Measurements from ENCODE around the gene SERPINA12. TPM values are rescaled to one million over a fixed set of nuclear protein-coding genes. Genes with fewer than 3 reads are reported as not detected.
"Not testable (repeated sequence)": the region's sequence is repeated elsewhere in the genome, so short reads cannot be mapped to it uniquely, and the experiment has no call there.

Gene SERPINA12
- total RNA-seq, 1 donor from 2014 or later = not detected

DNA sequence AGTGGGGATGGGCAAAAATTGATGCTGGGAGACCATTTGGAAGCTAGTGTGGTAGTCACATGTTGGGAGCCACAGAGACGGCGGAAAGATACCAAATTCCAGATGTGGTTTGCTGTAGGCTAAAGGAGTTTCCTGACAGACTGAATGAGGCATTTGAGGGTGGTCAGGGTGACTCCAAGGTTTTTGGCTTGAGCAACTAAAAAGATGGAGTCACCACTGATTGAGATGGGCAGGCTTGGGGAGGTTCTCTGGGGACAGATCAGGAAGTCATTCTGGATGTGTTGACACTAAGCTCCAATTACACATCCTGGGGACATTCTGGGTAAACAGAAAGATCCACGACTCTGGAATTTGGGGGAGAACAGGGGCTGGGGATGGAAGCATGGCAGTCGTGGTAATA lies 17.8 kb downstream of the SERPINA12 start:
- DNase-seq = no peak

DNA sequence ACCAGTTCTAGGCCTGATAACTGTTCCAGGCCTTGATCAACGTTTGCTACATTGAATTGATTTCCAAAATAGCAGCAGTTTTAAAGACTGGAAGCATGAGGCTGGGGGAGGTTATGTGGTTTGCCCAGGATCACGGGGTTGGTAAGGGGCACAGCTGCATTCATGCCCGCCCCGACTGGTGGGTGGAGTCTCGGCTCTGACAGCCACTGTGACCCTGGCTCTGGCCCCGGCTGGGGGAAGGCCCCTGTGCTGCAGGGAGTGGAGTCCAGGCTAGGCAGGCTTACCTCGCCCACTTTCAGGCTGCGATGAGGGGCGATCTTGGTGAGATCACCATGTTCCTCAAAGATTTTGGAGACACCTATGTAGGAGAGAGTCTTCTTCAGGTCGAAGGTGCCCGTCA lies 19.9 kb downstream of the SERPINA12 start:
- DNase-seq = no peak

DNA sequence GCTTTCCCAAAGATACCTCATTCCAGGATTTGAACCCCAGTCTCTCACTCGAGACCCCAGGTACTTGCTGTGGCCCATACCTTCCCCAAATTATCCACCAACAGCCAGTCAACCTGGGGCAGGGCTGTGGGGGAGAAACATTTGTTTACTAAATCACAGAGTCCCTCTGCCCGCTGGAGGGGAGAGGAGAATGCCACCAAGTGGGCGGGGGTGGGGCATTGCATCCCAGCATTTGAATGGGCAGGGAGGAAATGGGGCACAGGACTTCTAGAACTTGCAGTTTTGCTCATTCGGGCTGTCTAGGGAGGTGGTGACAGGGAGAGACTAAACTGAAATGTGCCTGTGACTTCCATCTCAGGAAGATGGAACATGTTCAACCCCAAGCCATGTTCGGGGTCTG lies 22.4 kb downstream of the SERPINA12 start:
- no peak for DNase-seq

DNA sequence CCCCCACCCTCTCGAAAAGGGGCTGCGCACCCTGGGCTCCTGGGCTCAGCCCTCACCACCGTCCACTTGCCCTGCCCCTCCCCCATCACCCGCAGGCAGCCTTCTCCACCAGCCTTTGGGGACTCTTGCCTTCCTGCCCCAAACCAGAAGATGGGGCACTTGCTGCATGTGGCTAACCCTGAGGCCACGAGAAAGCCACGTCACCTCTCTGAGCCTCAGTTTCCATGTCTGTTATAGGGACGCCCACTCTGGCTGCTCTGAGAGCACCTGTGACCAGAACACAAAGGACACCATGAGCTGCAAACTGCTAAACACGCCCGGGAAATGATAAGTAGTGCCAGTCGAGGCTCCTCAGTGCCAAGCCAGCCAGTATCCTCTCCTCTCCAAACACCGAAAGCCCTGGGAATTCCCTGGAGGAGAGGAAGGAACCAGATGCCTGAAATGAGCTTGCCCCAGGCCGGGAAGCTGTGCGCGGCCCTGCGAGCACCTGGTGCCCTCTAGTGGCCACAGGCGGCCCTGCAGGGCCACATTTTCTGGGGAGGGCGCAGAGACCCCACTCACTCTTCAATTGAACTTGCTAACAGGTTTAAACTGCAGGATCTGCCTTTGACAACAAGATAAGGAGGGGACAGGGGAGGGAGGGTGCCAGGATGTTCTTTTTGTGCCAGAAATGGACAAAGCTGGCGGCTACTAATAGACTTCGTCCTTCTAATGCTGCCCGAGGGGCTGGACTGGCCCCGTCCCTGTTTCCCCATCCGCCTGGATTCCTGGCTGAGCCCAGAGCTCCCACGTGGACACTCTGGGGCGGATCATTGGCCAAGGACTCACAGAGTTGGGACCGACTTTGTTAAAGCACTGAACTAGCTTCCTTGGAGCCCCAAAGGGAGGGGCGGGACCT lies 23.1 kb downstream of the SERPINA12 start:
- DNase-seq = peak; percentile 69

DNA sequence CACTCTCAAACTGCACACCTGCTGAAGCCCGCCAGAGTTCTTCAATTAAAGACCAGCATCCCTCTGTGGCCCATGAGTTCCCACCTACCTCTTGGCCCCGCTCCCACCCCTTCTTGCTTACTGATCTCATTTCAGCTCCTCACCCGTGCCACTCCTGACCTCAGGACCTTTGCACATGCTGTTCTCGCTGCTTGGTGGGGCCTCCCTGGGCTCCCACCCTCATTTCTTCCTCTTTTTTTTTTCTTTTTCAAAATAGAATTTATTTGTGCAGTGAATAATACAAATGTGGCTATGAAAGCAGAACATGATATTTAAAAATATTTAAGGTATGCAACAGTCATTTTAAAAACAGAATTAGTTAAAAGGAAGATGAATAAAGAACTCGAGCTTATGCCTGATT lies 24.8 kb downstream of the SERPINA12 start:
- DNase-seq = no peak

DNA sequence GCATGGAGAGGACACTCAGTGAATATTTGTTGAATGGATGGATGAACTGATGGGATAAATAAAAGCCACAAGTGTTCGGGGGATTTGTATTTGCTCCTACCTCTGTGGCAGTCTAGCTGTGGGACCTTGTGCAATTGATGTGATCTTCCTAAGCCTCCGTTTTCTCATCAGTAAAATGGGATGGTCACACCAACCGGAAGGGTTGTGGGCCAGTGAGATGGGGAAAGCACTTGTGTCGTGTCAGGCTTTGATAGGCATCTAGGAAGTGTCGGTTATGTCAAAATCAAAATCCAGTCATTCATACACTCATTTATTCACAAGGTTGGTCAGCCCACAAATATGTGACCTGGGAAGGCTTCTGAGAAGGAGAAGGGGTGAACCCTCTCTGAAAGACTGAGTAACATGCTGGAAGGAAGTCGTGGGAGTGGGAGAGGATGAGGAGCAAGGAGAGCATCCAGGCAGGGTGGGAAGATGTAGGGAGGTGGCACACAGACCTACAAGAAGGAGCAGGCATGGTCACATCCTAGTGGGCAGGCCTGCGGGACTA lies 25.5 kb downstream of the SERPINA12 start:
- no peak for DNase-seq

DNA sequence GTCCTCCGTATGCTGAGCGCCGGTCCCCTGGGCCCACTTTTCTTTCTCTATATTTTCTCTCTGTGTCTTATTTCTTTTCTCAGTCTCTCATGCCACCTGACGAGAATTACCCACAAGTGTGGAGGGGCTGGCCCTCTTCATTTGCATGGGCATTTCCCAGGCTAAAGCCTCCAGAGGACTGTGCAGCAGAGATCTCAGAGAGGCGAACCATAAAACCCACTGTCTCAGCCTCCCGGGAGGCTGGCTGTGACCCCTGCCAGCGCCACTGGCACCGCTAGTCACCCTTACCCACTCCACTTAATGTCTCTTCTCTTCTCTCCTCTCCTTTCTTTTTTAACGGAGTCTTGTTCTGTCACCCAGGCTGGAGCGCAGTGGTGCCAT lies 26.2 kb downstream of the SERPINA12 start:
- no peak for DNase-seq

DNA sequence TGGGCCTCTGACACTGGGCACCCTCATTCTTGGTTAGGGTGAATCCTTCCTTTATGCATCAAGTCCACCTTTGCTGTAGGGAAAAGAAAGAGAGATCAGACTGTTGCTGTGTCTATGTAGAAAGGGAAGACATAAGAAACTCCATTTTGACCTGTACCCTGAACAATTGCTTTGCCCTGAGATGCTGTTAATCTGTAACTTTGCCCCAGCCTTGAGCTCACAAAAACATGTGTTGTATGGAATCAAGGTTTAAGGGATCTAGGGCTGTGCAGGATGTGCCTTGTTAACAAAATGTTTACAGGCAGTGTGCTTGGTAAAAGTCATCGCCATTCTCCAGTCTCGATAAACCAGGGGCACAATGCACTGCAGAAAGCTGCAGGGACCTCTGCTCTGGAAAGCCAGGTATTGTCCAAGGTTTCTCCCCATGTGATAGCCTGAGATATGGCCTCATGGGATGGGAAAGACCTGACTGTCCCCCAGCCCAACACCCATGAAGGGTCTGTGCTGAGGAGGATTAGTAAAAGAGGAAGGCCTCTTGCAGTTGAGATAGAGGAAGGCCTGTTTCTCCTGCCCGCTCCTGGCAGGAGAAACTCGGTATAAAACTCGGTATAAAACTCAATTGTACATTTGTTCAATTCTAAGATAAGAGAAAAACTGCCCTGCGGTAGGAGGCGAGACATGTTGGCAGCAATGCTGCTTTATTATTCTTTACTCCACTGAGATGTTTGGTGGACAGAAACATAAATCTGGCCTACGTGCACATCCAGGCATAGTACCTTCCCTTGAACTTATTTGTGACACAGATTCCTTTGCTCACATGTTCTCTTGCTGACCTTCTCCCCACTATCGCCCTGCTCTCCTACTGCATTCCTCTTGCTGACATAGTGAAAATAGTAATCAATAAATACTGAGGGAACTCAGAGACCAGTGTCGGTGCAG lies 26.9 kb downstream of the SERPINA12 start:
- not testable (repeated sequence) for DNase-seq

DNA sequence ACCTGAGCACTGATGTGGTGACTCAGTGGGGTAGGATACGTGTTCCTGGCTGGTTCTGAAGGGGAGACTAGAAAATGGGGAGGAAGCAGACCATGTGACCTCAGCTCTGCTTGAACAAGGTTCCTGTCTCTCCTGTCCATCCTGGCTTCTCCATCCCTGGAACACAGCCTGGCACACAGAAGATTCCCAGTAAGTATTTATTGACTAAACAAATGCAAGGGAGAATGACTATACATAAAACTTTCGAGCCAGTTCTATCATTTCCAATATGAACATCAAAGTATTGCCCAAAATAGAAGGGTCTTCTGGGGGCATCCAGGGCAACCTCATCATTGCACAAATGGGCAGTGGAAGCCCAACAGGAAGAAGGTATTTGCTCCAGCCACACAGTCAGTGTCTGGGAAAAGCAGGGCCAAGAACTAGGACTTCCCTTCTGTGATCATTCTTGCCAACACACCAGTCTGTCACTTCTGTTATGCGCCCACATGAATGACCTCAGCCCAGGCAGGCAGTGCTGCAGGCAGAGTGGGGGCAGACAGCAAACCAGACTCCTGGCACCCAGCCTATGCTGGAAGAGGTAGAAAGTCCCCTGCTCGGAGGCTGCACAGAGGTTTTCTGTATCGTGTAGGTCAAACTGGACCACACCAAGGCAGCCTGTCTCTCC lies 27.7 kb downstream of the SERPINA12 start:
- no peak for DNase-seq

DNA sequence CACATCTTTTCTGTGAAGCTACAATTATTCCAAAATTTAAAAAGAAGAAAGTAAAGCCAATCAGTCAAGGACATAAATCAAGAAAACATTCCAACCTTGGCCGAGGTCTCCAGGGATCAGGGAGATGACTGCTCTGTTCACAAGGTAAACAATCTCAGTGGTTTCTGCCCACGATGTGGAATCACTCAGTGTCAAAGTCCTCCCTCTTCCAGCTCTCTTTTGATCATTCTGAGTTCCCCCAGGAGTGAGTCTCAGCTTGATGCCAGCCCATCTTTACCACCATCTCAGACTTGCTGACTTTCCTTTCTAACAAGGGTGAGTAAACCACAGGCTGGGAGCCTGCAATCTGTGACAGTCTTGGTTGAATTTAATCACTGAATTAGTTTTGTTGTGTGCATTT lies 28.5 kb downstream of the SERPINA12 start:
- no peak for DNase-seq

DNA sequence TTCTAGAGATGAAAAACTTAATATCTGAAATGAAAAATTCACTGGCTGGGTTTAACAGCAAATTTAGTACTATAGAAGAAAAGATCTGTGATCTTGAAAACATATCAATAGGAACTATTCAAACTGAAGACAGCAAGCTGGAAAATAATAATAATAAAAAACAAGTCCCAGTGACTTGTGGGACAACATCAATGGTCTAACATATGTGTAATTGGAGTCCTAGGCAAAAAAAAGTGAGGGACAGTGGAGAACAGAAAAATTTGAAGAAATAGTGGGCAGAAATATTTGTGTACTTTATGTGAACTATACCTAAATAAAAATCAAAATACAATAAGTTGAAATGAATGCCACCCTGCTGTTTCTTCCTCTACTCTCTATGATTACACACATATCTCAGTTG lies 30.8 kb downstream of the SERPINA12 start:
- DNase-seq = no peak

DNA sequence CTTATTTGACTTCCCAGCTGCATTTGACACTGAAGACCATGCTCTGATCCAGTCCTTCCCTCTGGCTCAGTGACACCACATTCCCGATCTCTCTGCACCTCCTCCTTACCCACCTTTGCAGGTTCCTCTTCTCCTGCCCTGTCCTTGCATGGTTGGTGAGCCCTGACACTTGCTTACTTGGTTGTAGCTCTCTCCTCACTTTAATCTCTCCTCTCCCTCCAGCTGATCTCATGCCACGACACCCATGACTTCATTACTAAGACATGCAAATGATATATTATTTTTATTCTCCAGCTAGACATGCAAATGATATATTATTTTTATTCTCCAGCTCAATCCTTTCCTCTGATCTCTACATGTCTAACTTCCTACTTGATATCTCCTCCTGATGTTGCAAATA lies 33.2 kb downstream of the SERPINA12 start, which contains the start of gene SERPINA9:
SERPINA9 (minus strand) TSS at position 175 of the 400 bp plus-strand sequence. CDS start 6,357 bp downstream, outside the sequence.
- DNase-seq = no peak

DNA sequence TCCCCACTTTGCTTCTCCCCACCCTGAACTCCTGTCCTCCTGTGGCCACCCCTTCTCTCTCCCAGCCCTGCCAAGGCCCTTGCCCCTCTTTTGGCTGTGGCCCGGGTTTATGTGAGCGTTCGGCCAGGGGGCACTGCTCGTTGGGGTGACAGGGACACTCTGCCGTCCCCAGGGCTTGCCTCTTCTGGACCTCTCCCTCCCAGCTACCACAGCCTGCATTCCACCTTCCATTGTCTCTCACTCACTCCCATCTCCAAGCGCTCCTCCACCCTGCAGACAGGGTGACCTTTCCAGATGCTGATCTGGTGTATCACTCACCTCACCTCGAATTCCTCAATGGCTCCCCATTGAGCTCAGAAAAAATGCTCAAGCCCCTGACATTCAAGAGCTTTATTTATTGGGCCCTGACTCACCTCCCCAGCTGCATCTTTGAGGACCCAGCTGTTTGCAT lies 34.7 kb downstream of the SERPINA12 start:
- no peak for DNase-seq

DNA sequence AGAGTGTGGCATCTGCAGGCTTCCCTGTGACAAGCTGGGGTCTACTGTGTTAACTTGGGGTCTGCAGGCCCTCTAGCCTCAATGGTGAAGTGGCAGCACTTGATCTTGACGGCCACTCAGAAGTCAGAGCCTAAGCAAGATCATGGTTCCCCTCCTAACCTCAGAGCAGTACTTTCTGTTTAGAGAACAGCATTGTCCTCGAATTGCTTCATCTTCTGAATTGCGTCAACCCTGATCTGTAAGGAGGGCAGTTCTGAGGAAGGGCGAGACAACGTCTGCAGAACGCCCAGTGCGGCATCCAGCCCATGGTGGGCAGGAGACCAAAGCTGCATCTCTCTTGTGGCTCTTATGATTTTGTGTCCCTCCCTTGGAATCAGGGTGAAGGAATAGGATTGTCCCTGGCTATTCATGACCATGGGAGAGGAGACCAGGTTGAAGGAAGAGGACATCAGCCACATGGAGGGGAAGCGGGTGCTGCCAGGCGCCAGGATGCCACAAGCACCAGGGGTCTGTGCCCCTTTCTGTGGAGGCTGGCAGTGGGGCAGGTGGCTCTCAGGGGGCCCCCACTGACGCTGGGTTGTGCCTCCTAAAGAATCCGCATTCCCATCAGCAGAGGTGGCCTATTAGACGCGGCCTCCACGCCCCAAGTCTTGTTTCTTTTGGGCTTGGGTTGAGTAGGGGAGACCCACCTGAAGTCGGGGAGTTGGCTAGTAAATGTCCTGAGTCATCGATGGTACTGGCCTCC lies 35.4 kb downstream of the SERPINA12 start:
- DNase-seq = no peak

DNA sequence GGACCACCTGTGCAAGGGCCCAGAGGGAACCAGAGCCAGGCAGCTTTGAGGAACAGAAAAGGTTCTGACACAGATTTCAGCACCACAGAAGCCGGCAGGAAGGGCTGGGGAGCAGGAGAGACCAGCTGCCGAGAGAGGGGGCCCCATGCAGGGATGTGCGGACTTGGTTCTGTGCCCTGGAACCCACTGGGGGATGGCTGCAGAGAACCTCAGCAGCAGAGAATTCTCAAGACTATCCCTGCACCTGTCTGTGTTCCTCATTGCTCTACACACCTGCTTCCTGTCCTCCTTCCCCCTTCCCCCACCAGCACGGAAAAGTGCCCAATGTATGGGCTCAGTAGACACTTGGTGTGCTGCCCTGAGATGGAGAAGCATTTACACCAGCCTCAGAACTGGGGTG lies 36.4 kb downstream of the SERPINA12 start:
- no peak for DNase-seq

DNA sequence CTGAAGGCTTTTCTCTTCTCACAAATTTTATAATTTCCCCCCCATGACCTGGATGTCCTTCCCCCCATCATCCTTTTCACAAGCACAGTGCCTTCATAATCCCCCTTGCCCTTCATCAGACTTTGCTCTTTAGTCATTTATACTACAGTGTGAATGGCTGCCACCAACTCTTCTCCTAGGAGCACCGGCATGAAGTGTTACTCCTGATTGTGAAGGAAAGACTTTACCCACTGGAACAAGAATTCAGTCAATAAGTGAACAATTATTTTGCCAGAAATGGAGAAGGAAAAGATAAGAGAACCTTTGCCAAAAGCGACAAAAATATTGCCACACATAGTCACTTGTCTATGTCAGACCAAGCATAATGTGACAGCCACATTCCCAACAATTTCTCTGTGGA lies 38.2 kb downstream of the SERPINA12 start:
- no peak for DNase-seq

DNA sequence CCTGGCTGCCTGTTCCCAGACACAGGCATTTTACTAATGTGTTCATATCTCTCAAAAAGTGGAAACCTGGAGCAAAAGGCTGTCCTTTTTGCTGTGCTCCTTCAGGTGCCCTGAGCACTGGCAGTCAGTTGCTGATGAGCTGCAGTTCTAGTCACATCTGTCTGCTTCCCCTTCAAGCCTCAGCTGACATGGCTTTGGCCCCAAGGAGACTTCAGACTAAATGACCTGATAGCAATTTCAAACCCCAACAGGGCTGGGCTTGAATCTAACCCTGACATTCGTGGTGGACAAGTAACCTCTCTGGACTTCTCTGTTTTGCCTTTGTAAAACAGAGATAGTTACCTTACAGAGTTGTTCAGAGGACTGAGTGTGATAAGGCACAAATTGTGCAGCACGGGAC lies 39.0 kb downstream of the SERPINA12 start:
- no peak for DNase-seq

DNA sequence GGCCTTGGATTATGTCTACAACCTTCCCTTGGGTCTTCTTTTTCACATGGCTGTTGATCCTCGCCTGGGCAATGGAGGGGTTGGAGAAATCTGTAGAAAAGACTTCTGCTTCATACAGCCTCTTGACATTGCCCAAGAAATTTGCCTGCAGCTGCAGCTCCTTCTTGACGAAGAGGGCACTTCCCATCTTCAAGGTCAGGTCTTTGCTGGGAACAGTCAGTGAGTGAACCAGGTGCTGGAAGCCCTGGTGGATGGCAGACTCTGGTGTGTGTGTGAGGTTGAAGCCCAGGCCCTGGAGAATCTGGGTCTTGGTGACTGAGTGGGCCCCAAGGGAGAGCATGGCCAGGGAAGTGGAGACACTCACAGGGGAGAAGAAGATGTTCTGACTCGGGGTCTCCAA lies 40.0 kb downstream of the SERPINA12 start:
- DNase-seq = no peak

DNA sequence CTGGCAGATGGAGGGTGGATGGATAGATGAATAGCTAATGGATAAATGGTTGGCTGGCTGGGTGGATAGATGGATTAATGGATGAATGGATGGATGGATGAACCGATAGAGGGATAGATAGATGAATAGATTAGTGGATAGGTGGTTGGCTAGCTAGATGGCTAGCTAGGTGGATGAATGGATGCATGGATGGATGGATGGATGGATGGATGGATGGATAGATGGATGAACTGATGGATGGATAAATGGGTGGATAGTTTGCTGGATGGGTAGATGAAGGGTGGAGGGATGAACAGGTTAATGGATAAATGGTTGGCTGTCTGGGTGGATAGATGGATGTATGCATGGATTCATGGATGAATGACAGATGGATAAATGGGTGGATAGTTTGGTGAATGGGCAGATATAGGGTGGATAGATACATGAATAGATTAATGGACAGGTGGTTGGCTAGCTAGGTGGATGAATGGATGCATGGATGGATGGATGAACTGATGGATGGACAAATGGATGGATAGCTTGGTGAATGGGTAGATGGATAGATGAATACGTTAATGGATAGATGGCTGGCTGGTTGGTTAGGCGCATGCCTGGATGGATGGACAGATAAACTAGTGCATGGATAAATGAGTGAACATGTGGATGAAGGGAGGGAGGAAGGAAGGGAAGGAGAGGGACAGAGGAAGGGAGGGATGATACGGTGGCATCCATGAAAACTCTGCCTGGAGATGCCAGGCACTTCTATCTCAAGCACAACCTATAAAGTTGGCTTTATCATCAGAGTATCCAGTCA lies 41.3 kb downstream of the SERPINA12 start:
- DNase-seq = no peak

DNA sequence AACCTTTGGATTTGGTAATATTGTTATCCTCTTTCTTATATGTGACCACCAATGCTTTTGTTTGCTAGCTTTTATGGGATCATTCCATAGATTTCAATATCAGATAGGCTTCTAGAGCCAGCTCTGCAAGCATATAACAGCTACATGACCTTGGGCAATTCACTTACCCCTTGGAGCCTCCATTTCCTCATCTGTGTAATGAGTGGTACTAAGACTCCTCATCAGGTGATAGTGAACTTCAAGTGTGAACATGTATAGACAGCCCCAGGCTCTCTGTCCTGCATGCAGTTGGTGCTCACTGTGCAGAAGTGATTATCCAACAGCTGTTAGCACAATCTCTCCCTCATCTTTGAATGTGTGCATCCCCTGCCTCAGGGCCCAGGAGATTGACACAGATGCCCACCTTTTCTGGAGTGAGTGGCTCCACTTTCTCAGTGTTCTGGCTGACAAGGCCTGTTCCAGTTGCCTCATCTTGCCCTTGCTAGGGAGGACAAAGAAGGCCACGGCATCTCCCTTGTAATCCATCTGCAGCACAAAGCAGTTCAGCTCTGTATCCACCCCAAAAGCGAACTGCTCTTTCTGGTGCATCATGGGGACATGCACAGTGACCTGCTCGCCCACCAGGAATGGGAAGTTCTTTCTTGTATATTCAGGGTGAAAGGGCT lies 42.4 kb downstream of the SERPINA12 start:
- no peak for DNase-seq
